Measurements from ENCODE around the gene TSPEAR.
"Not testable (repeated sequence)": the region's sequence is repeated elsewhere in the genome, so short reads cannot be mapped to it uniquely, and the experiment has no call there.

TSPEAR gene

GRCh38 chr21:44610157-44610843 lies 101.1 kb downstream of the TSPEAR start:
- Mint-ChIP-seq H3K9me3 (peaks cover 9 to 16% of the 10 kb centered on the region in 2 donors), H3K27me3 (peaks cover 0 to 15% of the 10 kb centered on the region in 2 donors)
- not testable (repeated sequence) for H3K4me1 Mint-ChIP-seq (ENCODE audit: low read depth in 2 of 2); DNase-seq; ATAC-seq (replicated peaks); H3K36me3 Mint-ChIP-seq (ENCODE audit: insufficient read depth); H3K27ac Mint-ChIP-seq; H3K4me3 Mint-ChIP-seq

- ATAC-seq (replicated peaks) (no peak), DNase-seq (no peak)
- Mint-ChIP-seq H3K27me3 (peaks cover 0 to 26% of the 10 kb centered on the region in 2 donors), H3K4me1 (ENCODE audit: low read depth in 2 of 2) (no peaks in the 10 kb centered on the region), H3K9me3 (peaks cover 9 to 16% of the 10 kb centered on the region in 2 donors), H3K4me3 (no peak overlapping the region), H3K36me3 (ENCODE audit: insufficient read depth) (peaks cover 3% of the 10 kb centered on the region), H3K27ac (no peak overlapping the region)
Measured at GRCh38 chr21:44609193-44609592, 102.2 kb downstream of the TSPEAR start.

GRCh38 chr21:44606495-44606894 lies 104.9 kb downstream of the TSPEAR start:
- H3K4me3 Mint-ChIP-seq, result no peak overlapping the region
- H3K27me3 Mint-ChIP-seq, result peaks cover 0 to 41% of the 10 kb centered on the region in 2 donors

GRCh38 chr21:44603911-44604310 lies 107.5 kb downstream of the TSPEAR start:
- Mint-ChIP-seq H3K27ac (no peak overlapping the region), H3K27me3 (peaks cover 0 to 50% of the 10 kb centered on the region in 2 donors), H3K4me1 (ENCODE audit: low read depth in 2 of 2) (peaks cover 0 to 5% of the 10 kb centered on the region in 2 donors), H3K9me3 (peaks cover 0 to 5% of the 10 kb centered on the region in 2 donors), H3K36me3 (ENCODE audit: insufficient read depth) (peaks cover 2% of the 10 kb centered on the region), H3K4me3 (no peak overlapping the region)
- no peak for ATAC-seq (replicated peaks)
- DNase-seq, result no peak

More at GRCh38 chr21:44606495-44606894, 104.9 kb downstream of the TSPEAR start:
- ATAC-seq (replicated peaks) (no peak), DNase-seq (no peak)
- Mint-ChIP-seq H3K27ac (no peak overlapping the region), H3K4me1 (ENCODE audit: low read depth in 2 of 2) (peaks cover 0 to 3% of the 10 kb centered on the region in 2 donors), H3K36me3 (ENCODE audit: insufficient read depth) (peaks cover 2% of the 10 kb centered on the region), H3K9me3 (peaks cover 9 to 16% of the 10 kb centered on the region in 2 donors)

GRCh38 chr21:44603109-44603875 lies 108.1 kb downstream of the TSPEAR start:
- Mint-ChIP-seq H3K27ac (no peak overlapping the region), H3K27me3 (peaks cover 0 to 50% of the 10 kb centered on the region in 2 donors), H3K36me3 (ENCODE audit: insufficient read depth) (peaks cover 2% of the 10 kb centered on the region), H3K4me1 (ENCODE audit: low read depth in 2 of 2) (peaks cover 0 to 5% of the 10 kb centered on the region in 2 donors), H3K9me3 (peaks cover 2 to 4% of the 10 kb centered on the region in 2 donors), H3K4me3 (no peak overlapping the region)
- ATAC-seq (replicated peaks), result no peak
- DNase-seq, result no peak

GRCh38 chr21:44602463-44602850 lies 108.9 kb downstream of the TSPEAR start:
- H3K9me3 Mint-ChIP-seq, result peaks cover 2 to 4% of the 10 kb centered on the region in 2 donors
- DNase-seq (no peak), ATAC-seq (replicated peaks) (no peak)
- H3K4me3 Mint-ChIP-seq, result no peak overlapping the region
- H3K27ac Mint-ChIP-seq, result no peak overlapping the region
- H3K27me3 Mint-ChIP-seq, result peaks cover 0 to 50% of the 10 kb centered on the region in 2 donors
- peaks cover 0 to 5% of the 10 kb centered on the region in 2 donors for H3K4me1 Mint-ChIP-seq (ENCODE audit: low read depth in 2 of 2)
- H3K36me3 Mint-ChIP-seq (ENCODE audit: insufficient read depth), result peaks cover 2% of the 10 kb centered on the region

- DNase-seq (no peak), ATAC-seq (replicated peaks) (no peak)
- peak overlapping the region in 1 of 2 donors; percentile 49 for H3K27ac Mint-ChIP-seq
- H3K27me3 Mint-ChIP-seq, result peaks cover 0 to 50% of the 10 kb centered on the region in 2 donors
- peaks cover 0 to 5% of the 10 kb centered on the region in 2 donors for H3K4me1 Mint-ChIP-seq (ENCODE audit: low read depth in 2 of 2)
- H3K9me3 Mint-ChIP-seq, result peaks cover 2 to 4% of the 10 kb centered on the region in 2 donors
- H3K36me3 Mint-ChIP-seq (ENCODE audit: insufficient read depth), result peaks cover 2% of the 10 kb centered on the region
- no peak overlapping the region for H3K4me3 Mint-ChIP-seq
Measured at GRCh38 chr21:44601596-44602462, 109.5 kb downstream of the TSPEAR start.

GRCh38 chr21:44601091-44601490 lies 110.3 kb downstream of the TSPEAR start:
- H3K27me3 Mint-ChIP-seq, result peaks cover 0 to 43% of the 10 kb centered on the region in 2 donors
- H3K27ac Mint-ChIP-seq; H3K4me3 Mint-ChIP-seq; H3K9me3 Mint-ChIP-seq; H3K36me3 Mint-ChIP-seq (ENCODE audit: insufficient read depth); DNase-seq; H3K4me1 Mint-ChIP-seq (ENCODE audit: low read depth in 2 of 2); ATAC-seq (replicated peaks): not testable (repeated sequence)

GRCh38 chr21:44600118-44600978 lies 111.0 kb downstream of the TSPEAR start, which contains the start of gene KRTAP10-7:
TSS of gene KRTAP10-7 (plus strand) at chr21:44600597. CDS start at chr21:44600622, 25 bp downstream.
- not testable (repeated sequence) for H3K27ac Mint-ChIP-seq; H3K4me3 Mint-ChIP-seq; H3K4me1 Mint-ChIP-seq (ENCODE audit: low read depth in 2 of 2); H3K9me3 Mint-ChIP-seq; DNase-seq; ATAC-seq (replicated peaks); H3K36me3 Mint-ChIP-seq (ENCODE audit: insufficient read depth)
- H3K27me3 Mint-ChIP-seq, result peaks cover 0 to 35% of the 10 kb centered on the region in 2 donors

GRCh38 chr21:44599264-44600029 lies 111.9 kb downstream of the TSPEAR start:
- Mint-ChIP-seq H3K36me3 (ENCODE audit: insufficient read depth) (peaks cover 2% of the 10 kb centered on the region), H3K4me1 (ENCODE audit: low read depth in 2 of 2) (peaks cover 5 to 7% of the 10 kb centered on the region in 2 donors)

GRCh38 chr21:44598061-44598460 lies 113.3 kb downstream of the TSPEAR start:
- Mint-ChIP-seq H3K27me3 (peaks cover 0 to 21% of the 10 kb centered on the region in 2 donors), H3K27ac (no peak overlapping the region), H3K4me3 (no peak overlapping the region), H3K9me3 (peaks cover 2 to 4% of the 10 kb centered on the region in 2 donors), H3K36me3 (ENCODE audit: insufficient read depth) (no peaks in the 10 kb centered on the region), H3K4me1 (ENCODE audit: low read depth in 2 of 2) (peaks cover 5 to 9% of the 10 kb centered on the region in 2 donors)
- DNase-seq (no peak), ATAC-seq (replicated peaks) (no peak)

More at GRCh38 chr21:44599264-44600029, 111.9 kb downstream of the TSPEAR start:
- Mint-ChIP-seq H3K27ac (no peak overlapping the region), H3K9me3 (peaks cover 2 to 4% of the 10 kb centered on the region in 2 donors), H3K4me3 (no peak overlapping the region), H3K27me3 (peaks cover 0 to 26% of the 10 kb centered on the region in 2 donors)
- no peak for ATAC-seq (replicated peaks)
- no peak for DNase-seq

Data from effector memory CD8-positive, alpha-beta T cell (primary cell).